Measurements from ENCODE around the gene TMEM209.

The TMEM209 gene

DNA sequence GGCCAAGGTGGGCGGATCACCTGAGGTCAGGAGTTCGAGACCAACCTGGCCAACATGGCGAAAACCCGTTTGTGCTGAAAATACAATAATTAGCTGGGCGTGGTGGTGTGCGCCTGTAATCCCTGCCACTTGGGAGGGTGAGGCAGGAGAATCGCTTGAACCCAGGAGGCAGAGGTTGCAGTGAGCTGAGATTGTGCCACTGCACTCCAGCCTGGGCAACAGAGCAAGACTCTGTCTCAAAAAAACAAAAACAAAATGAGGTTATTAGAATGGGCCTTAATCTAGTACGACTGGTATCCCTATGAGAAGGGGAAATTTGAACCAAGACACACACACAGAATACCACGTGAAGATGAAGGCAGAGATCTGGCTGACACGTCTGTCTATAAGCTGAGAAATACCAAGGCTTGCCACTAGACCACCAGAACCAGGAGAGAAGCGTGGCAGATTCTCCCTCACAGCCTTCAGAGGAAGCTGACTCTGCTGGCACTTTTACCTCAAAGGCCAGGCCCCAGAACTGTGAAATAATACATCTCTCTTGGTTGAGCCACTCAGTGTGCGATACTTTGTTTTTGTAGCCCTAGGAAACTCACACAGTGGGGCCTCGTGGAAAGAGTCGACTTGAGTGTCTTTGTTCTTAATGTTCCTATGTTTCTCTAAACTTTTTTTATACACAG, 59.6 kb downstream of the TMEM209 start:
- FAIRE-seq (no peak), DNase-seq (ENCODE audit: insufficient read length, low spot score) (no peak)
- TF ChIP-seq SPI1 (IDR thresholded peaks at IDR 0.05; ENCODE audit: low read depth, low read length) (no peak), POLR2AphosphoS5 (IDR thresholded peaks at IDR 0.05; ENCODE audit: low read depth, low read length) (no peak), POLR2A (IDR thresholded peaks at IDR 0.05; ENCODE audit: low read depth, low read length) (no peak), PAX5 (IDR thresholded peaks at IDR 0.05; ENCODE audit: insufficient read depth, low read length, severe bottlenecking) (no peak), POU2F2 (IDR thresholded peaks at IDR 0.05; ENCODE audit: low read depth, low read length) (no peak), TAF1 (IDR thresholded peaks at IDR 0.05; ENCODE audit: low read depth, low read length) (no peak)

DNA sequence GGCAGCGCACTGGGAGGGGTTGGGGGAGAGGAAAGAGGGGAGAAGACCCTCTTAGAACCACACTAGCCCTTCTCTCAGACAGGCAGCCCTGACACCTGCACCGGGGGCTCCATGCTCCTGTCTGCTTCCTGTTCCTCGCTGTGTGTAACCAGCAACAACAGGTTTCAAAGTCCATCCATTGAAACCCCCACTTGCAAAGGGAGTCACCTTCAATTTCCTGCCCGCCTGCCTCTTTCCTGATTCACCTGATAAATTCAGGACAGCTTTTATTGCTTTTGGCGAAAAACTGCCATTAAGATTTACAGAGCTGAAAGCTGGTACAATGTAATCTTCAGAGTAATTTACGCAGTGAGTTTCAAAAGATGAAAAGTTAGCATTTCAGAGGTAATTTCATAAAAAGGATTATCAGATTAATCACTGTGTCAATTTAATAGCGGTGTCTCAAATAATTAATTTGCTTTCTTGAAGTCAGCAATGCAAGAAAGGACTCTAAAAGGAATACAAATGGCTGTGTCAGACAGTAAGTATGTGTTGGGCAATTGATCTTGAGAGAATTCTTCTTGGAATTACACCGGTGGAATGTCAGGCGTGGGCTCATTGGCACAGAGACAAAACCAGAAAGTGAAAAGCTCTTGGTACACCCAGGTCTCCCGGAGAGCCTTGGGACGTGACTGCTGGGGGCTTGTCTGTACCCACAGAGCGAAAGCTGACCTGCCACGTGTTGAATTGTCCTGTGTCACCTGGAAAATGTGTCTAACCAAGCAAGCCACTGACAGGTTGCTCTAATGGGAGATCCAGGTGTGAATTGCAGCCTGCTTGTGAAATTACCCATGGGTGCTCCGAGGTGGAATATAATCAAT, 60.7 kb downstream of the TMEM209 start:
- DNase-seq (ENCODE audit: insufficient read length, low spot score) = no peak
- FAIRE-seq = no peak
- no peak for TF ChIP-seq POLR2A (IDR thresholded peaks at IDR 0.05; ENCODE audit: low read depth, low read length)
- no peak for TF ChIP-seq SPI1 (IDR thresholded peaks at IDR 0.05; ENCODE audit: low read depth, low read length)
- TF ChIP-seq TAF1 (IDR thresholded peaks at IDR 0.05; ENCODE audit: low read depth, low read length) = no peak
- no peak for TF ChIP-seq PAX5 (IDR thresholded peaks at IDR 0.05; ENCODE audit: insufficient read depth, low read length, severe bottlenecking)
- TF ChIP-seq POU2F2 (IDR thresholded peaks at IDR 0.05; ENCODE audit: low read depth, low read length) = no peak
- no peak for TF ChIP-seq POLR2AphosphoS5 (IDR thresholded peaks at IDR 0.05; ENCODE audit: low read depth, low read length)

DNA sequence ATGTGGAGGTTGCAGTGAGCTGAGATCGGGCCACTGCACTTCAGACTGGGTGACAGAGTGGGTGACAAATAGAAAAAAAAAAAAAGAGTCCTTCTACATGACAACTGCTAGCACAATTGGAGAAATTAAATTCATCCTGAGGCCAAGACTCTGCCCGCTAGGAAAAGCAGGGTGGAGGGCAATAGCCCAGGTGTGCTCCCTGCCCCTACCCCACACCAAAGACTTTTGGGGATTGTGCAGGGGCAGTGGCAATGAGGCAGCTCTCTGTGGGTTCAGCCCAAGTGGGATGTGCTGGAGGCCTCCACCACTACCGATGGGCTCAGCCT, 61.3 kb downstream of the TMEM209 start:
- FAIRE-seq = no peak
- TF ChIP-seq POLR2AphosphoS5 (IDR thresholded peaks at IDR 0.05; ENCODE audit: low read depth, low read length) = no peak
- DNase-seq (ENCODE audit: insufficient read length, low spot score) = no peak

DNA sequence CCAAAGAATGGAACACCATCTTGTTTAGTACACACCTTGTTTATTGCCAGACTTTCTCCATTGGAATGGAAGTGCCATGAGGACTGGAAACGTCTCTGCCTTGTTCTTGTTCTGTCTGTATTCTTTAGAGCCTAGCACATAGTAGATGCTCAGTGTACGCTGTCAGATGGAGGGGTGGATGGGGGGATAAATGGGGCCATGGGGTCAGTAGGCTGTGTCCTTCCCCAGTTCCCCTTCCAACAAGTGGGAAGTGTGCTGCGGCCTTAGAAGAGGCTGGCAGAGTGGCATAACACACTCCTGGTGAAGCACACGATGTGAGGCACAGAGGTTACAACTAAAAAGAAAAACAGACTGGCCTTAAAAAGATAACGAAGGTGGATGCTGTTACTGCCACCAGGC, 61.9 kb downstream of the TMEM209 start:
- TF ChIP-seq POLR2AphosphoS5 (IDR thresholded peaks at IDR 0.05; ENCODE audit: low read depth, low read length) (no peak), POLR2A (IDR thresholded peaks at IDR 0.05; ENCODE audit: low read depth, low read length) (no peak), PAX5 (IDR thresholded peaks at IDR 0.05; ENCODE audit: insufficient read depth, low read length, severe bottlenecking) (no peak), SPI1 (IDR thresholded peaks at IDR 0.05; ENCODE audit: low read depth, low read length) (no peak), POU2F2 (IDR thresholded peaks at IDR 0.05; ENCODE audit: low read depth, low read length) (no peak), TAF1 (IDR thresholded peaks at IDR 0.05; ENCODE audit: low read depth, low read length) (no peak)
- no peak for FAIRE-seq
- DNase-seq (ENCODE audit: insufficient read length, low spot score) = no peak

DNA sequence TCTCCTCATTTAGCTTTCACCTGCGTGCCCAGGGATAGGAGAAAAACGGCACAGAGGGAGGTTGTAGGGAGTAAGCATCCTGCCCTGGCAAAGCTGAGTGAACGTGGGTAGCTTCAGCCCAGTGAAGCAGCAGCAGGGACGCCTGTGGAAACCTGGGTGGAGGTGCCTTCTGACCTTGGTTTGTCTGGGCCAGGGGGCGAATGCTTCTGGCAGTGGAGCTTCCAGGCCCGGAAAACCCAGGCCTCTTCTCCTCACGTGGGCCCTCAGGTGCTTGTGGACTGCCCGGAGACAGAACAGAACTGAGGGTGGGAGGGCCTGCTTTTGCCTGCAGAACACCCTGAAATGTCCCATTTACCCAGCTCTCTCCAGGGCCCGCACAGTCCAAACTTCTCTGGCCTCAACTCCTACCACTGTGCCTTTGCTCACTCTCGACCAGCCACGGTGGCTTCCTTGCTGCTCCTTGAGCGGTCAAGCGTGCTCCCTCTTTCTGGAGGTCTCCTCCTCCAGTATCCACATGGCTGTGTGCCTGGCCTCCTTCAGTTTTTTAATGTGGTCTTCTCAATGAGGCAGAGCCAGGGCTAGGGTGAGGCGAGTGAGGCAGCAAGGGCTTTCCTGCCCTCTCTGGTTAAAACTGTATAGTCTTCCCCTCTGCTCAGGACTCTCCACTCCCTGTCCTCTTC, 62.4 kb downstream of the TMEM209 start:
- TF ChIP-seq TAF1 (IDR thresholded peaks at IDR 0.05; ENCODE audit: low read depth, low read length) = no peak
- TF ChIP-seq PAX5 (IDR thresholded peaks at IDR 0.05; ENCODE audit: insufficient read depth, low read length, severe bottlenecking) = no peak
- no peak for TF ChIP-seq SPI1 (IDR thresholded peaks at IDR 0.05; ENCODE audit: low read depth, low read length)
- no peak for TF ChIP-seq POLR2AphosphoS5 (IDR thresholded peaks at IDR 0.05; ENCODE audit: low read depth, low read length)
- no peak for TF ChIP-seq POU2F2 (IDR thresholded peaks at IDR 0.05; ENCODE audit: low read depth, low read length)
- no peak for TF ChIP-seq POLR2A (IDR thresholded peaks at IDR 0.05; ENCODE audit: low read depth, low read length)
- peak; percentile 66 for FAIRE-seq
- DNase-seq (ENCODE audit: insufficient read length, low spot score) = no peak

DNA sequence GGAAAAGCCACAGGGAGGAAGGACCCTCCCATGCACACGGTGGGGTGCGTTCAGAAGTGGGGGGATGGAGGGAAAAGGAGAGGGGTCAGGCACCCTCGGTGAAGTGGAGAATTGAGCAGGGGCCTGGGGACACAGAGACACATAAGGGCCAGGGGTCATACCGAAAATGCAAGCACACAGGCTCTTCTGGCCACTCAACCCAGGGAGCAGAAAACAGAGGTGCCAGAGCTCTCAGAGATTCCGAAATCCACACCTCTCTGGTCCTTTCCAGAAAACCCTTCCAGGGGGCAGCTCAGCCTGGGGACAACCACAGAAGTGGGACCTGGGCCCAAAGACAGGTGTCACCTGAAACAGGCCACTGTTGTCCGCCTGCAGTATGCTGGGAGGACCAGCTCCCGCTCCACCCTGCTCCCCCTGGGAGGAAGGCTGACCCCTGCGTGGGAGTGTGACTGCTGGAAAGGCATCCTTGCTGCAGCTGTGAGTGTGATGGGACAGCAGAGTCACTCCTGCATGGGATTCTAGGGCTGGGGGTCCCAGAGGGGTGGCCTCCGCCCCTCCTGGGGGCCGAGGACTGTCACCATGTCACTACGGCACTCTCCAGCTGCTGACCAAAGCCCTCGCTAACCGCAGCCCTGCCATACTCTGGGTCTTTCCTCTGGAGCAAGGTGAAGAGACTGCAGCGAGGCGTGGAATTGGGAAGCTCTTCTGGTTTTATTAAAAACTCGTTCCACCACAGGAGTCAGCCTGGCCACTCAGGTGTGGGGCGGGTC, 63.1 kb downstream of the TMEM209 start:
- DNase-seq (ENCODE audit: insufficient read length, low spot score) (no peak), FAIRE-seq (peak; percentile 41)
- no peak for TF ChIP-seq POLR2A (IDR thresholded peaks at IDR 0.05; ENCODE audit: low read depth, low read length)
- no peak for TF ChIP-seq POLR2AphosphoS5 (IDR thresholded peaks at IDR 0.05; ENCODE audit: low read depth, low read length)
- no peak for TF ChIP-seq SPI1 (IDR thresholded peaks at IDR 0.05; ENCODE audit: low read depth, low read length)
- no peak for TF ChIP-seq POU2F2 (IDR thresholded peaks at IDR 0.05; ENCODE audit: low read depth, low read length)
- no peak for TF ChIP-seq PAX5 (IDR thresholded peaks at IDR 0.05; ENCODE audit: insufficient read depth, low read length, severe bottlenecking)
- no peak for TF ChIP-seq TAF1 (IDR thresholded peaks at IDR 0.05; ENCODE audit: low read depth, low read length)

DNA sequence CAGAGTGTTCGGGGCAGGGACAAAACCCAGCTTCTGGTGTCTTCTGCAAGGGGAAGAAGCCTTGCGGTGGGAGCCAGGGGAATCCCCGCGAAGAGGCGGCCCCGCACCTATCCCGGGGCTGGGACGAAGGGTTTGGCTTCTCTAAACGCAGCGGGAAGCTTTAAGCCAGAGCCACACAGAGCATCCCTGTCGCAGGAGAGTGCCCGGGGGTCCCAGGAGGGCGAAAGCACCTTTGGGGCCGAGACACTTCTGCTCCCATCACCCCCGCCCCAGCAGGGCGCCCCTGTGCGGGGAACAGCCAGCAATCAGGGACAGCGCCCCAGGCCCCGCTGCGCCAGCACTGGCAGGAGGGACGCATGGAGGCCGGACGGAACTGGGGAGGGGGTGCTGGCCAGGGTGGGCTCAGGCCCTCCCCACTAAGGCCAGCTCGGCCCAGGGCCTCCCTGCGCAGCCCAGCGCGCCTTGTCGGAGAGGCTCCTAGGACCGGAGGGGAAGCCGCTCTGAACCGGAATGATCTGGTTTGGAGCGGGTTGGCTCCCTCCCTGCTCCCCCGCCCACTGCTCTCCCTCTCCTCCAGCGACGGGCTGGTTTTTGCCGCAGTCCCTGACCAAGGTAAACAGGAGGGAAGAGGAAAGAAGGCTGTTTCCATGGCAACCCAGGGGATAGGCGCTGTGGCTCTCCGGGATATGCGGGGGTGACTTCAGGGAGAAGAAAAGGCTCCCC, 63.9 kb downstream of the TMEM209 start:
- TF ChIP-seq POU2F2 (IDR thresholded peaks at IDR 0.05; ENCODE audit: low read depth, low read length) (no peak), POLR2AphosphoS5 (IDR thresholded peaks at IDR 0.05; ENCODE audit: low read depth, low read length) (0 out of 2 replicates have a peak, but pooled peaks have one; percentile 32), POLR2A (IDR thresholded peaks at IDR 0.05; ENCODE audit: low read depth, low read length) (peak; percentile 67)
- DNase-seq (ENCODE audit: insufficient read length, low spot score) = peak; percentile 64
- FAIRE-seq = peak; percentile 69

DNA sequence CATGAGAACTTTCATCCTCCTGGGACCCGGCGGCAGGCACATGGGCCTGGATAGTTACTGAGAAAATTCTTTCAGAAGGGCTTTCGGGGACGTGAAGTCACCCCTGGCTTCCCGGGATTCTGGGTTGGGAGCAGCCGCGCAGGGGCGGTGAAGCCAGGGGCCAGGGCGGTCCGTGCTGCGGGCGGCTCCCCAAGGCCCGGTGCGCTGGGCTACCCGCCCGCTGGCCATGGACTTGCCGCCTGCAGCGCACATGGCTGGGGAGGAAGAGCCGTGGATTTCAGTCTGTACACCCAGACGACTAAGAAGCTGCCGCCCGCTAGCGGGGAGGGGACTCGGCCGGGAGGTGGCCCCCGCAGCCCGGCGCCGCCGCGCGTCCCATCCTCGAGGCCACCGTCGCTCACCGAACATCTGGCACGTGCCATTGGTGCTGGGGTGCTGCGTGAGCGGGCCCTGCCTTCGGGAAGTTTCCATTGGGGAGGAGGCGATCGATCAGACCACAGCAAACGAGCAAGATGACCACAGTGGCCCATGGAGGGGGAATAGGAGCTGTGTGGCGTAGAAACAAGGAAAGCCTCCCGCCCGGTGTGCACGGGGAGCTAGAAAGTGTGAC, 64.5 kb downstream of the TMEM209 start:
- TF ChIP-seq POLR2A (IDR thresholded peaks at IDR 0.05; ENCODE audit: low read depth, low read length) (no peak), TAF1 (IDR thresholded peaks at IDR 0.05; ENCODE audit: low read depth, low read length) (no peak), POLR2AphosphoS5 (IDR thresholded peaks at IDR 0.05; ENCODE audit: low read depth, low read length) (no peak), POU2F2 (IDR thresholded peaks at IDR 0.05; ENCODE audit: low read depth, low read length) (no peak), PAX5 (IDR thresholded peaks at IDR 0.05; ENCODE audit: insufficient read depth, low read length, severe bottlenecking) (no peak)
- no peak for DNase-seq (ENCODE audit: insufficient read length, low spot score)
- FAIRE-seq = peak; percentile 68
